Measurements from ENCODE around the gene SPDYE3.
"Not testable (repeated sequence)": the region's sequence is repeated elsewhere in the genome, so short reads cannot be mapped to it uniquely, and the experiment has no call there.

The SPDYE3 gene

GRCh38 chr7:100344124-100344559, 36.6 kb downstream of the SPDYE3 start:
- H3K4me2 ChIP-seq (ENCODE audit: low read length); H3K9me3 ChIP-seq (replicated peaks; ENCODE audit: low read length); H3K4me1 ChIP-seq (ENCODE audit: control insufficient read depth, insufficient read depth, low read length); H3K27me3 ChIP-seq (ENCODE audit: control insufficient read depth, insufficient read depth, low read length); H3K9ac ChIP-seq (ENCODE audit: low read depth, low read length); H3K4me3 ChIP-seq (ENCODE audit: low read length): not testable (repeated sequence)
- peaks cover 31% of the 10 kb centered on the region for H3K36me3 ChIP-seq (ENCODE audit: insufficient read depth, low read length)

- H3K4me2 ChIP-seq (ENCODE audit: low read length); H3K9me3 ChIP-seq (replicated peaks; ENCODE audit: low read length); H3K4me3 ChIP-seq (ENCODE audit: low read length); H3K4me1 ChIP-seq (ENCODE audit: control insufficient read depth, insufficient read depth, low read length); H3K9ac ChIP-seq (ENCODE audit: low read depth, low read length); H3K27me3 ChIP-seq (ENCODE audit: control insufficient read depth, insufficient read depth, low read length): not testable (repeated sequence)
- H3K36me3 ChIP-seq (ENCODE audit: insufficient read depth, low read length): peaks cover 35% of the 10 kb centered on the region
These were observed 37.2 kb downstream of the SPDYE3 start for GRCh38 chr7:100344560-100345287.

GRCh38 chr7:100345288-100345672, 37.8 kb downstream of the SPDYE3 start:
- not testable (repeated sequence) for H3K27me3 ChIP-seq (ENCODE audit: control insufficient read depth, insufficient read depth, low read length); H3K4me3 ChIP-seq (ENCODE audit: low read length); H3K9me3 ChIP-seq (replicated peaks; ENCODE audit: low read length); H3K4me2 ChIP-seq (ENCODE audit: low read length); H3K4me1 ChIP-seq (ENCODE audit: control insufficient read depth, insufficient read depth, low read length); H3K9ac ChIP-seq (ENCODE audit: low read depth, low read length)
- H3K36me3 ChIP-seq (ENCODE audit: insufficient read depth, low read length): peaks cover 39% of the 10 kb centered on the region

GRCh38 chr7:100346921-100347320, 39.4 kb downstream of the SPDYE3 start:
- no peaks in the 10 kb centered on the region for H3K9me3 ChIP-seq (replicated peaks; ENCODE audit: low read length)
- peaks cover 52% of the 10 kb centered on the region for H3K36me3 ChIP-seq (ENCODE audit: insufficient read depth, low read length)

GRCh38 chr7:100348805-100349204, 41.3 kb downstream of the SPDYE3 start:
- Histone ChIP-seq H3K4me3 (ENCODE audit: low read length) (no peak overlapping the region), H3K4me2 (ENCODE audit: low read length) (no peak overlapping the region), H3K36me3 (ENCODE audit: insufficient read depth, low read length) (peaks cover 54% of the 10 kb centered on the region), H3K9me3 (replicated peaks; ENCODE audit: low read length) (no peaks in the 10 kb centered on the region), H3K27me3 (ENCODE audit: control insufficient read depth, insufficient read depth, low read length) (no peaks in the 10 kb centered on the region), H3K9ac (ENCODE audit: low read depth, low read length) (no peak overlapping the region), H3K4me1 (ENCODE audit: control insufficient read depth, insufficient read depth, low read length) (peaks cover 5% of the 10 kb centered on the region)

More at GRCh38 chr7:100346921-100347320, 39.4 kb downstream of the SPDYE3 start:
- Histone ChIP-seq H3K9ac (ENCODE audit: low read depth, low read length) (no peak overlapping the region), H3K27me3 (ENCODE audit: control insufficient read depth, insufficient read depth, low read length) (no peaks in the 10 kb centered on the region), H3K4me2 (ENCODE audit: low read length) (no peak overlapping the region), H3K4me1 (ENCODE audit: control insufficient read depth, insufficient read depth, low read length) (peaks cover 5% of the 10 kb centered on the region), H3K4me3 (ENCODE audit: low read length) (no peak overlapping the region)

GRCh38 chr7:100349757-100350156, 42.3 kb downstream of the SPDYE3 start:
- Histone ChIP-seq H3K36me3 (ENCODE audit: insufficient read depth, low read length) (peaks cover 61% of the 10 kb centered on the region), H3K27me3 (ENCODE audit: control insufficient read depth, insufficient read depth, low read length) (no peaks in the 10 kb centered on the region), H3K4me3 (ENCODE audit: low read length) (no peak overlapping the region), H3K4me2 (ENCODE audit: low read length) (no peak overlapping the region), H3K4me1 (ENCODE audit: control insufficient read depth, insufficient read depth, low read length) (peaks cover 2% of the 10 kb centered on the region), H3K9me3 (replicated peaks; ENCODE audit: low read length) (no peaks in the 10 kb centered on the region), H3K9ac (ENCODE audit: low read depth, low read length) (no peak overlapping the region)

GRCh38 chr7:100351657-100352058, 44.2 kb downstream of the SPDYE3 start:
- Histone ChIP-seq H3K27me3 (ENCODE audit: control insufficient read depth, insufficient read depth, low read length) (no peaks in the 10 kb centered on the region), H3K4me3 (ENCODE audit: low read length) (no peak overlapping the region), H3K4me2 (ENCODE audit: low read length) (no peak overlapping the region), H3K4me1 (ENCODE audit: control insufficient read depth, insufficient read depth, low read length) (no peaks in the 10 kb centered on the region), H3K9ac (ENCODE audit: low read depth, low read length) (no peak overlapping the region), H3K9me3 (replicated peaks; ENCODE audit: low read length) (no peaks in the 10 kb centered on the region), H3K36me3 (ENCODE audit: insufficient read depth, low read length) (peaks cover 69% of the 10 kb centered on the region)

- H3K4me2 ChIP-seq (ENCODE audit: low read length); H3K4me3 ChIP-seq (ENCODE audit: low read length); H3K4me1 ChIP-seq (ENCODE audit: control insufficient read depth, insufficient read depth, low read length); H3K9me3 ChIP-seq (replicated peaks; ENCODE audit: low read length); H3K27me3 ChIP-seq (ENCODE audit: control insufficient read depth, insufficient read depth, low read length); H3K9ac ChIP-seq (ENCODE audit: low read depth, low read length): not testable (repeated sequence)
- peaks cover 67% of the 10 kb centered on the region for H3K36me3 ChIP-seq (ENCODE audit: insufficient read depth, low read length)
These were observed 44.8 kb downstream of the SPDYE3 start for GRCh38 chr7:100352230-100352781.

GRCh38 chr7:100352984-100353684, 45.6 kb downstream of the SPDYE3 start:
- Histone ChIP-seq H3K36me3 (ENCODE audit: insufficient read depth, low read length) (peaks cover 59% of the 10 kb centered on the region), H3K9ac (ENCODE audit: low read depth, low read length) (no peak overlapping the region), H3K27me3 (ENCODE audit: control insufficient read depth, insufficient read depth, low read length) (no peaks in the 10 kb centered on the region), H3K4me1 (ENCODE audit: control insufficient read depth, insufficient read depth, low read length) (no peaks in the 10 kb centered on the region), H3K4me2 (ENCODE audit: low read length) (no peak overlapping the region), H3K9me3 (replicated peaks; ENCODE audit: low read length) (no peaks in the 10 kb centered on the region), H3K4me3 (ENCODE audit: low read length) (no peak overlapping the region)

GRCh38 chr7:100353685-100354330, 46.3 kb downstream of the SPDYE3 start:
- Histone ChIP-seq H3K9ac (ENCODE audit: low read depth, low read length) (no peak overlapping the region), H3K4me3 (ENCODE audit: low read length) (no peak overlapping the region), H3K4me1 (ENCODE audit: control insufficient read depth, insufficient read depth, low read length) (no peaks in the 10 kb centered on the region), H3K27me3 (ENCODE audit: control insufficient read depth, insufficient read depth, low read length) (no peaks in the 10 kb centered on the region), H3K4me2 (ENCODE audit: low read length) (no peak overlapping the region), H3K36me3 (ENCODE audit: insufficient read depth, low read length) (peaks cover 65% of the 10 kb centered on the region), H3K9me3 (replicated peaks; ENCODE audit: low read length) (no peaks in the 10 kb centered on the region)

- Histone ChIP-seq H3K36me3 (ENCODE audit: insufficient read depth, low read length) (peaks cover 70% of the 10 kb centered on the region), H3K9ac (ENCODE audit: low read depth, low read length) (no peak overlapping the region), H3K4me2 (ENCODE audit: low read length) (no peak overlapping the region), H3K27me3 (ENCODE audit: control insufficient read depth, insufficient read depth, low read length) (no peaks in the 10 kb centered on the region), H3K4me3 (ENCODE audit: low read length) (no peak overlapping the region), H3K9me3 (replicated peaks; ENCODE audit: low read length) (no peaks in the 10 kb centered on the region), H3K4me1 (ENCODE audit: control insufficient read depth, insufficient read depth, low read length) (no peaks in the 10 kb centered on the region)
These were observed 49.0 kb downstream of the SPDYE3 start for GRCh38 chr7:100356416-100357068.
